ENCODE measurements around the gene VSTM2A. TPM values are rescaled to one million over a fixed set of nuclear protein-coding genes. Genes with fewer than 3 reads are reported as not detected.

The VSTM2A gene
- total RNA-seq, 2 donors from 2014 or later, result not detected

GRCh38 chr7:54591404-54592386, 49.5 kb downstream of the VSTM2A start:
- no peak for DNase-seq
- intact Hi-C loops (cut with DNase I), result no loop called here
- no peak for ATAC-seq

GRCh38 chr7:54596747-54597146, 54.6 kb downstream of the VSTM2A start:
- ATAC-seq (no peak), DNase-seq (no peak)
- intact Hi-C loops (cut with DNase I), result no loop called here

- no peak for ATAC-seq
- intact Hi-C loops (cut with DNase I), result no loop called here
- no peak for DNase-seq
Observed at GRCh38 chr7:54615537-54615936, 73.4 kb downstream of the VSTM2A start.

Other genes starting within 250 kb of the VSTM2A start
- 100 to 1,000 TPM; 105 to 142 TPM for gene SEC61G, start 216.8 kb downstream of the VSTM2A start, total RNA-seq

Measured in left cardiac atrium (tissue), 4 donors.